GM12875 (cell line): ENCODE results near the gene EMC6.
"Not testable (repeated sequence)": the region's sequence is repeated elsewhere in the genome, so short reads cannot be mapped to it uniquely, and the experiment has no call there.

Experiments used
- H3K4me3 ChIP-seq: one replicate; pipeline ENCODE4 v1.5.1; 2011; ENCODE audit warnings: low read depth, low read length, control low read depth
- TF ChIP-seq, protein P1 (sequence below): IDR thresholded peaks from 2 replicates; pipeline ENCODE4 v1.5.1; 2011; ENCODE audit warnings: low read depth, mild to moderate bottlenecking, control low read depth, inconsistent platforms, low read length, moderate library complexity, borderline replicate concordance; ENCODE audit not compliant: insufficient read depth

The EMC6 gene

DNA sequence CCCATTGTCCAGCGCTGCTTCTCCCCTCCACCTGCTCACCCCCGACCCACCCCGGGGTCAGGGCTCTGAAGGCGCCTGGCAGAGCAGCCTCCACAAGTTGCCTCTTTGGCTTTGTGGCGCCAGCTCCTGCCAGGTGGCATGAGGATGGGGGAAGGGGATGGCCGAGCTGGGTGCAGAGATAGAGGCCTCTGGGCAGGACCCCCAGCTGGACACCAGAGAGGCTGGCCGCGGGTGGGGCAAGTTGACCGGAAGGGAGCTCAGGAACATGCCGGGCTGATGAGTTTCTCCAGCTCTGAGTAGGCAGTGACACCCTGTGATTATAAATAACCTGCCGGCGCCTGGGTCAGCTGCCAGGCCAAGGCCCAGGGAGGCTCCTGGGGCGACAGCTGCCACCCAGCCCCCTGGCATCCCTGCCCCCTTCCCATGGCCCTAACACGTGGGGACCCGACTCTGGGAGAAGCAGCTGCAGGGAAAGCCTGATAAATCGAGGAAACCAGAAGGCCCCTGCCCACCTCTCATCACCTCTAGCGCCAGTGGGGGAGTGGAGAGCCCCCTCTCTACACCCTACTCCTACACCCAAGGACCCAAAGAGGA is 26.6 kb downstream of the EMC6 start:
- TF ChIP-seq, protein P1, sequence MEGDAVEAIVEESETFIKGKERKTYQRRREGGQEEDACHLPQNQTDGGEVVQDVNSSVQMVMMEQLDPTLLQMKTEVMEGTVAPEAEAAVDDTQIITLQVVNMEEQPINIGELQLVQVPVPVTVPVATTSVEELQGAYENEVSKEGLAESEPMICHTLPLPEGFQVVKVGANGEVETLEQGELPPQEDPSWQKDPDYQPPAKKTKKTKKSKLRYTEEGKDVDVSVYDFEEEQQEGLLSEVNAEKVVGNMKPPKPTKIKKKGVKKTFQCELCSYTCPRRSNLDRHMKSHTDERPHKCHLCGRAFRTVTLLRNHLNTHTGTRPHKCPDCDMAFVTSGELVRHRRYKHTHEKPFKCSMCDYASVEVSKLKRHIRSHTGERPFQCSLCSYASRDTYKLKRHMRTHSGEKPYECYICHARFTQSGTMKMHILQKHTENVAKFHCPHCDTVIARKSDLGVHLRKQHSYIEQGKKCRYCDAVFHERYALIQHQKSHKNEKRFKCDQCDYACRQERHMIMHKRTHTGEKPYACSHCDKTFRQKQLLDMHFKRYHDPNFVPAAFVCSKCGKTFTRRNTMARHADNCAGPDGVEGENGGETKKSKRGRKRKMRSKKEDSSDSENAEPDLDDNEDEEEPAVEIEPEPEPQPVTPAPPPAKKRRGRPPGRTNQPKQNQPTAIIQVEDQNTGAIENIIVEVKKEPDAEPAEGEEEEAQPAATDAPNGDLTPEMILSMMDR, result no peak
- H3K4me3 ChIP-seq, result peak overlapping the region; percentile 73

DNA sequence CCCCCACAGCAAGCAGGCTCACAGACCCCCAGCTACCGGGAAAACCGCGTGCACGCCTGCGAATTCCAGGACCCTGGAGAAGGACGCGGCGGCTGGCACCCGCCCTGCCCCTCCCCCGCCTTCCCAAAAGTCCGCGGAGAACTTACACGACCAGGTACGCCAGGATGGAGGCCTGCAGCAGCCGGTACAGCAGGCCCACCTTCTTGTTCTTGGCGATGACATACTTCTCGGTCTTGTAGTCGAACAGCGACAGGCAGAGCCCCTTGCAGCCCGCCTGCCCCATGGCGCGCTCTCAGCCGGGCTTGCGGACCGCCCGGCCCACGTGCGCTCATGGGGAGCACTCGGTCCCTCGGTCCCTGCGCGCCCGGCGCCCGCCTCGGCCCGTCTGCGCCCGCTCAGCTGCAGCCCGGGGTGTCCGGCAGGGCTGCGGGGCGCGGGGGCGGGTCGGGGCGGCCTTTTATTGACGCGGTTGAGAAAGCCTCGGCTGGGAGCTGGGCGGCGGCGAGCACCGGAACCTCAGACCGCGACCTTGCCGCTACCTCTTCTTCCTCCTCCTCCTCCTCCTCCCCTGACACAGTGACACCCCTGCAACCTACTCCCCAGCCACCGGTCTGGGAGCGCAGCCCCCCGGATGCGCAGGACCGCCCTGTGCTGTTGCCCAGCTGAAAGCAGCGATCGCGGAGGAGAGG is 27.3 kb downstream of the EMC6 start, which contains the start of gene P2RX5:
Gene P2RX5, minus strand, starts transcription at position 433 of the 689 bp plus-strand sequence. Its CDS starts 150 bp downstream, at position 283.
- TF ChIP-seq, protein P1, result no peak
- peak within 1 kb of the TSS; percentile 73 for H3K4me3 ChIP-seq

DNA sequence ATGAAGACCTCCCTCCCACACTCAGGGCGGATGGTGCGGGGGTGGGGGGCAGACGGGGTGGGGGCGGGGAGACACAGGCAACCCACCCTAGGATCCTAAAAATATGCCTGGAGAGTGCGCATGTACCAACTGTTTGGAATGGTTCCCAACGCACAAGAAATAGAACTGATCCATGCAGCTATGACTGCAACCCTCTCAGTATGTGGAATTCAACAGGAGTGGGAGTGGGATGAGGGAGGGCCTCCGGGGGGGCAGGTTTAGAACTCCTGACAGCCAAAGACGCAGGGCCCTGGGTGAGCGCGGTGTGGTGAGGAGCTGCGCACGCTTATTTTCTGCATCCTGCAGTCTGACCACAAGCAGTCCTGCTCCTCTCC is 28.5 kb downstream of the EMC6 start:
- TF ChIP-seq, protein P1, result no peak

DNA sequence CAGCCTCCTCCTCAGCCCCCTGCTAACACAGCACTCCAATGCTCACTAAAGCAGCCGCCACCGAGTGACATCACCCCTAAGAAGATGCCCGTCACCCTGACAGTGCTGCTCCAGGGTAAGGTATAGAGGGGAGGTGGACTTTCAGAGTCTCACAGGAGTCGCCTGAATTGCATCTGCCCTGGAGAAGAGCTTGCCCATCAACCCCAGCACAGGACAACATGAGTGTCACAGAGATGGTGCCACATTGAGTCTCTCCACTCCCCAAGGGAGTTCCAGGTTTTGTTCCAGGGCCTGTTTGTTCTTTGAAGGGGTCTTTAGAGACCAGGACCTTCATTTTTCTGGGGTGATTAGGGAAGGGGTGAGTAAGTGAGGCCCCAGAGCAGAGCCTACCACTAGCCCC is 29.5 kb downstream of the EMC6 start:
- H3K4me3 ChIP-seq, result no peak overlapping the region
- TF ChIP-seq, protein P1, result no peak

More for the DNA sequence above, 28.5 kb downstream of the EMC6 start:
- no peak overlapping the region for H3K4me3 ChIP-seq

DNA sequence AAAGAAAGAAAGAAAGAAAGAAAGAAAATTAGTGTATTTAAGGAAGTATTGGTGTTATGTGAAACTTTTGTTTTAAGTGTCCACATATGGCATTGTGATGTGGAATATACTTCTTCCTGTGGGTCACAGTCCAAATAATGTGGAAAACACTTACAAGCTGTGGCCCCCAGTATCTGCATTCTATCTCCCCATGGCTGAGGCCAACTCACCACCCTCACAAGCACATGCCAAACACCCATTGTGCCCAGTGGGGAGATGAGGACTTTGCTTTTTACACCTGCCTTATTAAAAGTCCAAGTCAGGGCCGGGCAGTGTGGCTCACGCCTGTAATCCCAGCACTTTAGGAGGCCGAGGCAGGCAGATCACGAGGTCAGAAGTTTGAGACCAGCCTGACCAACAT is 31.3 kb downstream of the EMC6 start:
- TF ChIP-seq, protein P1, result no peak
- no peak overlapping the region for H3K4me3 ChIP-seq

DNA sequence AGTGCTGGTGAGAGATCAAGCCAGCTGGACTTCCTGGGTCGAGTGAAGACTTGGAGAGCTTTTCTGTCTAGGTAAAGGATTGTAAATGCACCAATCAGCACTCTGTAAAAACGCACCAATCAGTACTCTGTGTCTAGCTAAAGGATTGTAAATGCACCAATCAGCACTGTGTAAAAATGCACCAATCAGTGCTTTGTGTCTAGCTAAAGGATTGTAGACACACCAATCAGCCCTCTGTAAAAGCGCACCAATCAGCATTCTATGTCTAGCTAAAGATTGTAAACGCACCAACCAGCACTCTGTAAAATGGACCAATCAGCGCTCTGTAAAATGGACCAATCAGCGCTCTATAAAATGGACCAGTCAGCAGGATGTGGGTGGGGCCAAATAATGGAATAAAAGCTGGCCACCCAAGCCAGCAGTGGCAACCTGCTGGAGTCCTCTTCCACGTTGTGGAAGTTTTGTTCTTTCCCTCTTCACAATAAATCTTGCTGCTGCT is 33.5 kb downstream of the EMC6 start:
- H3K4me3 ChIP-seq, result not testable (repeated sequence)

DNA sequence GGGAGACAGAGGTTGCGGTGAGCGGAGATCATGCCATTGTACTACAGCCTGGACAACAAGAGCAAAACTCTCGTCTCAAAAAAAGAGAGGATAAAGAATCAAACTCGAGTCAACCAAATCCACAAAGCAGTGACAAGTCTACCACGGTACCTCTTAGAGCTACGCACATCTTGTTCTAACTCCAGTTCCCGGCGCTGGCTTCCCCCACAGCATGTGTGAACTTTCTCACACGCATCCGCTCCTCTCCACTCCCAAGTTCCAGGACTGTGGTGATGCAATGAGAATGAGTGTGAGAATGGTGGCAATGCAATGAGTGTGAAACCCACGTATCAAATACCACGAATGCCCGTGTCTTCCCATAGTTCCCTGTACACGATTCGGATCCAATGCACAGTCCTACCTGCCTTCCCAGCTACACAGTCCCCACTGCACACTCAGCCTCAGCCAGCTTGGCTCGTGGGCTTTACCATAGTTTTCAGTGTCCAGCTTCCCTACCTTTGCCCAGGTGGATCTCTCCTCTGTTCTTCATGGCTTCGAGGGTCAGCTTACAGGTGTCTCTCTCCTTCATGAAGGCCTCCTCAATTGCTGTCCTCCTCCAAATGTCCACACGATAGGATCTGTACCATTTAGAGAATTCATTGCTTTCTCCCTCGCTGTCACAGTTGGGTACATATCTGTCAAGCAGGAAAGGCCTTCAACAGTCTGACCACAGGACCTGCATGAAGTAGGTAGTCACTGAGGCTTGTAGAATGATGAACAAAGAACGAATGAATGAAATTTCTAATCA is 36.5 kb downstream of the EMC6 start:
- TF ChIP-seq, protein P1, result no peak
- no peak overlapping the region for H3K4me3 ChIP-seq

DNA sequence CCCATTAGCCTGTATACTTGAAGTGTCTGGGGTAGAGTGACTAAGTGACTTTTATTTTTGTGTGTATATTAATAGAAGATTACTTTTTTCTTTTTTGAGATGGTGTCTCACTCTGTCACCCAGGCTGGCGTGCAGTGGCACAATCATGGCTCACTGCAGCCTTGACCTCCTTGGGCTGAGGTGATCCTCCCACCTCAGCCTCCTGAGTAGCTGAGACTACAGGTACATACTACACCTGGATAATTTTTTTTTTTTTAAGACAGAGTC is 37.0 kb downstream of the EMC6 start:
- H3K4me3 ChIP-seq, result not testable (repeated sequence)
